Measurements from ENCODE around the gene CADM1.

CADM1 gene

GRCh38 chr11:115148101-115148500 is 356.1 kb downstream of the CADM1 start:
- TF ChIP-seq CTCF (IDR thresholded peaks at IDR 0.05; ENCODE audit: extremely low read depth, missing control alignments), result no peak
- DNase-seq (ENCODE audit: low spot score), result no peak

- no peak for TF ChIP-seq CTCF (IDR thresholded peaks at IDR 0.05; ENCODE audit: extremely low read depth, missing control alignments)
- no peak for DNase-seq (ENCODE audit: low spot score)
Observed at GRCh38 chr11:115147243-115147807, 356.9 kb downstream of the CADM1 start.

GRCh38 chr11:115146425-115146824 is 357.8 kb downstream of the CADM1 start:
- no peak for TF ChIP-seq CTCF (IDR thresholded peaks at IDR 0.05; ENCODE audit: extremely low read depth, missing control alignments)
- DNase-seq (ENCODE audit: low spot score), result no peak

GRCh38 chr11:115145324-115145723 is 358.9 kb downstream of the CADM1 start:
- no peak for DNase-seq (ENCODE audit: low spot score)
- TF ChIP-seq CTCF (IDR thresholded peaks at IDR 0.05; ENCODE audit: extremely low read depth, missing control alignments), result no peak

- no peak for TF ChIP-seq CTCF (IDR thresholded peaks at IDR 0.05; ENCODE audit: extremely low read depth, missing control alignments)
- DNase-seq (ENCODE audit: low spot score), result no peak
Observed at GRCh38 chr11:115144914-115145313, 359.3 kb downstream of the CADM1 start.

GRCh38 chr11:115144014-115144413 is 360.2 kb downstream of the CADM1 start:
- no peak for TF ChIP-seq CTCF (IDR thresholded peaks at IDR 0.05; ENCODE audit: extremely low read depth, missing control alignments)
- no peak for DNase-seq (ENCODE audit: low spot score)

GRCh38 chr11:115141231-115142114 is 362.7 kb downstream of the CADM1 start:
- no peak for DNase-seq (ENCODE audit: low spot score)
- no peak for TF ChIP-seq CTCF (IDR thresholded peaks at IDR 0.05; ENCODE audit: extremely low read depth, missing control alignments)

Data from GM20000 (cell line).